Hepatocyte (in vitro differentiated cells): ENCODE measurements around the gene TCF4.

Source experiments
- CTCF ChIP-seq: fragments of 200-600 bp; sonication (generic); IDR thresholded peaks from 2 replicates; pipeline ENCODE4 v1.5.1; 2016; ENCODE audit warnings: antibody characterized with exemption, mild to moderate bottlenecking; ENCODE audit not compliant: poor library complexity
- EZH2 ChIP-seq: fragments of 200-600 bp; sonication (generic); IDR thresholded peaks from 2 replicates; pipeline ENCODE4 v1.6.1; 2016; ENCODE audit warnings: antibody characterized with exemption, mild to moderate bottlenecking, borderline replicate concordance
- EZH2phosphoT487 ChIP-seq: fragments of 200-600 bp; sonication (generic); IDR thresholded peaks from one replicate; pipeline ENCODE4 v1.6.1; 2018; ENCODE audit warnings: antibody characterized with exemption, mild to moderate bottlenecking, low read depth, moderate library complexity; ENCODE audit not compliant: unreplicated experiment, severe bottlenecking

- TF ChIP-seq CTCF = no peak
- TF ChIP-seq EZH2phosphoT487 = no peak
- no peak for TF ChIP-seq EZH2
These were observed 381.1 kb downstream of the TCF4 start for GRCh38 chr18:55206927-55207326.
